SH-SY5Y (cell line): ENCODE results near the gene TERT.

Experiments
- GATA2 ChIP-seq: IDR thresholded peaks from 2 replicates; pipeline ENCODE4 v1.6.1; 2011; ENCODE audit warnings: mild to moderate bottlenecking, low read depth, low read length
- GATA3 ChIP-seq: IDR thresholded peaks from 2 replicates; pipeline ENCODE4 v1.6.1; 2011; ENCODE audit warnings: low read depth, mild to moderate bottlenecking, low read length, moderate library complexity

DNA sequence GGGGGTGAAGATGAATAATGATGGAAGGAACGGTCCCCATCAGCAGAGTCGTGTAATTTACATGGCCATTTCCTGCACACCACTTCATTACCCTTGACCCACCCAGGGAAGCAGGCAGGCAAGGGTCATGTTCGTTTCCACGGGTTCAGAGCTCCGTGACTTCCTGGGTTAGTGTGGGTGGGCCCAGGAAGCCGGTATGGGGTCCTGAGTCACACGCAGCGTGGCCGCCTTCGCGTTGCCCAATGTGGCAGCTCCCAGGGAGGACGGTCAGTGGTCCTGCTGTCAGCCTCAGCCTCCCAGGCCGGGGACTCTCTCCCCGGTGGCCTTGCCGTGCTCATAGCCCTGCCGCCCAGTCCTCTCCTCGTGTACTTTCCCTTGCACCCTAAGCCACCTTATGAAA is 5.1 kb upstream of the TERT start:
- no peak for TF ChIP-seq GATA2
- TF ChIP-seq GATA3, result no peak
